ENCODE data around the gene FURIN.
"Not testable (repeated sequence)": the region's sequence is repeated elsewhere in the genome, so short reads cannot be mapped to it uniquely, and the experiment has no call there.

The FURIN gene

GRCh38 chr15:90893175-90894090, 25.0 kb downstream of the FURIN start:
- TF ChIP-seq CTCF (conservative IDR thresholded peaks at IDR 0.05; ENCODE audit: low read depth, low read length) = no peak
- no peak for DNase-seq (ENCODE audit: low read depth)
- H3K4me3 ChIP-seq (ENCODE audit: low read depth, low read length) = no peak overlapping the region

- no peak overlapping the region for H3K4me3 ChIP-seq (ENCODE audit: low read depth, low read length)
- DNase-seq (ENCODE audit: low read depth) = peak; percentile 34
- TF ChIP-seq CTCF (conservative IDR thresholded peaks at IDR 0.05; ENCODE audit: low read depth, low read length) = peak; percentile 34
Measured at GRCh38 chr15:90895571-90896117, 27.3 kb downstream of the FURIN start.

GRCh38 chr15:90897131-90897655, 28.8 kb downstream of the FURIN start:
- H3K4me3 ChIP-seq (ENCODE audit: low read depth, low read length); DNase-seq (ENCODE audit: low read depth): not testable (repeated sequence)

- DNase-seq (ENCODE audit: low read depth) = no peak
- no peak overlapping the region for H3K4me3 ChIP-seq (ENCODE audit: low read depth, low read length)
- TF ChIP-seq CTCF (conservative IDR thresholded peaks at IDR 0.05; ENCODE audit: low read depth, low read length) = no peak
Measured at GRCh38 chr15:90901175-90902039, 33.0 kb downstream of the FURIN start.

- peak; percentile 85 for TF ChIP-seq CTCF (conservative IDR thresholded peaks at IDR 0.05; ENCODE audit: low read depth, low read length)
- peak; percentile 76 for DNase-seq (ENCODE audit: low read depth)
- H3K4me3 ChIP-seq (ENCODE audit: low read depth, low read length) = peak overlapping the region; percentile 74
Measured at GRCh38 chr15:90902040-90902839, 33.9 kb downstream of the FURIN start.

- DNase-seq (ENCODE audit: low read depth) = peak; percentile 20
- no peak for TF ChIP-seq CTCF (conservative IDR thresholded peaks at IDR 0.05; ENCODE audit: low read depth, low read length)
- H3K4me3 ChIP-seq (ENCODE audit: low read depth, low read length) = peak within 1 kb of the TSS; percentile 74
Measured at GRCh38 chr15:90902840-90903732, 34.7 kb downstream of the FURIN start, which contains the start of gene MAN2A2. Gene MAN2A2 (plus strand): TSS chr15:90903302. CDS start chr15:90904208, 906 bp downstream.
